ENCODE results near the gene RIPOR3. TPM values are rescaled to one million over a fixed set of nuclear protein-coding genes. Genes with fewer than 3 reads are reported as not detected.

RIPOR3 gene
- total and polyA plus RNA-seq, 4 donors = 5.6 to 90.3 (median 16.3) TPM

DNA sequence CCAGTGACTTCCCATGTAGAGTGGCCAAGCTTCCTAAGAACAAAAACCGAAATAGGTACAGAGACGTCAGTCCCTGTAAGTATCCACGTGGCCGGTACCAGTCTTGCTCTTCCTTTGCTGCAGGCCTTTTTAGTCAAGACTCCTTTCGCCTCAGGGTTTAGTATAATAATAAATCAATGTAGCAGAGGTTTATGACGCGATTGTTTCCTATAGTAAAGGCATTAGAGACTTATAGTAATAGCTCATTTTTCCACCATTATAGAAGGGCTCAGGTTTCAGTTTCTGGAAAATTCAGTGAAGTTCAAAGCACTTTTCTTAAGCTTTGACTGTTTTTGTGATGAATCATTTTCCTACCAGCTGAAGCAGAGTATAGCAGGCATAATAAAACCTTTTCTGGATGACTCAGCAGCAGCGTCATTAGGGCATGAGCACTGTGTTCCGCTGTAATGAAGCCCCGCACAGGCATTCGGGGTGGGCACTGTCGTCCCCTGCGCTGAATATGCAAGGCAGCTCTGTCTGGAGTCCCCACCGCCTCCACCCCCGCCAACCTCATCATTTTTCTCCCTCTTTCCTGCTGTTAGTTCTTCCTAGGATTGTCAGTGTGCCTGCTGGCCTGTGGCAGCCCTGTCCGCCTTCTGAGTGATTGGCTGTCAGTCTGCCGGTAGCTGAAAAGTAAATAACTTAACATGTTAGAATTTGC is 129.8 kb downstream of the RIPOR3 start:
- no peak overlapping the region for H3K9ac ChIP-seq (ENCODE audit: low read depth in 1 of 2, low read length in 2 of 2)
- WGBS = 95% methylated on average over 17 of the region's 17 CpGs

More for the DNA sequence above, 129.8 kb downstream of the RIPOR3 start:
- Histone ChIP-seq H3K4me3 (ENCODE audit: low read depth in 1 of 3, low read length in 3 of 3) (no peak overlapping the region), H3K36me3 (ENCODE audit: control insufficient read depth in 4 of 4, insufficient read depth in 3 of 4, low read depth in 1 of 4, low read length in 3 of 4) (peaks cover 2 to 12% (median 4%) of the 10 kb centered on the region in 4 donors), H3K27ac (ENCODE audit: low read depth in 1 of 2, low read length in 2 of 2) (no peak overlapping the region), H3K27me3 (ENCODE audit: control insufficient read depth in 4 of 4, insufficient read depth in 4 of 4, low read length in 3 of 4) (no peaks in the 10 kb centered on the region), H3K4me1 (ENCODE audit: control insufficient read depth in 4 of 4, insufficient read depth in 4 of 4, low read length in 3 of 4) (peaks cover 0 to 7% (median 3%) of the 10 kb centered on the region in 4 donors), H3K9me3 (ENCODE audit: control insufficient read depth in 4 of 4, low read length in 3 of 4) (no peaks in the 10 kb centered on the region)
- no peak for DNase-seq (ENCODE audit: low spot score)
- no peak for TF ChIP-seq SP1 (IDR thresholded peaks at IDR 0.05)
- no peak for TF ChIP-seq YY1 (IDR thresholded peaks at IDR 0.05)
- no peak for TF ChIP-seq TAF1 (conservative IDR thresholded peaks at IDR 0.05)
- no peak for TF ChIP-seq HNF4G (IDR thresholded peaks at IDR 0.05)
- TF ChIP-seq REST (IDR thresholded peaks at IDR 0.05) = no peak
- no peak for TF ChIP-seq FOXA2 (IDR thresholded peaks at IDR 0.05)
- TF ChIP-seq HNF4A (conservative IDR thresholded peaks at IDR 0.05) = no peak
- TF ChIP-seq MAX (IDR thresholded peaks at IDR 0.05) = no peak
- TF ChIP-seq EGR1 (IDR thresholded peaks at IDR 0.05; ENCODE audit: low read depth in 2 of 2) = no peak
- TF ChIP-seq RXRA (IDR thresholded peaks at IDR 0.05) = no peak
- TF ChIP-seq CTCF (IDR thresholded peaks at IDR 0.05; ENCODE audit: low read depth, low read length, missing input control) = no peak
- no peak for TF ChIP-seq GABPA (IDR thresholded peaks at IDR 0.05 in 1 of 2, conservative IDR thresholded peaks at IDR 0.05 in 1 of 2)
- no peak for TF ChIP-seq ZBTB33 (IDR thresholded peaks at IDR 0.05)
- TF ChIP-seq FOXA1 (IDR thresholded peaks at IDR 0.05) = no peak
- TF ChIP-seq NR2F2 (IDR thresholded peaks at IDR 0.05) = no peak
- TF ChIP-seq RAD21 (IDR thresholded peaks at IDR 0.05) = no peak
- no peak for TF ChIP-seq JUND (IDR thresholded peaks at IDR 0.05)
- no peak for TF ChIP-seq ATF3 (IDR thresholded peaks at IDR 0.05)

All from liver (tissue), 9 donors.